HG02970 (cell line): ENCODE results near the gene TNS4.

Experiments
- ATAC-seq: cut with Tn5 transposase; IDR thresholded peaks from one replicate; pipeline ENCODE4 v1.9.1; 2021; ENCODE audit warnings: mild to moderate bottlenecking, moderate library complexity, moderate number of reproducible peaks; ENCODE audit not compliant: unreplicated experiment, low FRiP score

TNS4 gene

GRCh38 chr17:40496634-40497420 is 4.6 kb downstream of the TNS4 start:
- ATAC-seq = no peak

- ATAC-seq = no peak
Measured at GRCh38 chr17:40496170-40496569, 5.3 kb downstream of the TNS4 start.

DNA sequence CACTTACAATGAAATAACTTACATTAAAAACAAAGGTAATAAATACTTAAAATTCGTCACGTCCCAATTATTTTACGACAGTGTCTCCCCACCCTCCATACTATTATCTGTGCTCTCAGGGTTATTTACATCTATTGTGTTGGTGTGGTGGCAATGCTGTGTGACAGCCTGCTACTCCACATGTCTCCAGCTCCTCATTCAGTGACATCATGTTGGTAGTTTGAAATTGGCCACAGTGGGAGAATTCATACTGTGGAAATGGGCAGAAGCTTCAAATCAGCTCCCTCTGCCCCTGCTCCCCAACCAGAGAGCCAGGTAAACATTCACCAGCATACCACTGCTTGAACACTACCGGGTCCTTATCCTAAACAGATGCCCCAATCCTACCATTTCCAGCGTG is 6.3 kb downstream of the TNS4 start:
- ATAC-seq = no peak

DNA sequence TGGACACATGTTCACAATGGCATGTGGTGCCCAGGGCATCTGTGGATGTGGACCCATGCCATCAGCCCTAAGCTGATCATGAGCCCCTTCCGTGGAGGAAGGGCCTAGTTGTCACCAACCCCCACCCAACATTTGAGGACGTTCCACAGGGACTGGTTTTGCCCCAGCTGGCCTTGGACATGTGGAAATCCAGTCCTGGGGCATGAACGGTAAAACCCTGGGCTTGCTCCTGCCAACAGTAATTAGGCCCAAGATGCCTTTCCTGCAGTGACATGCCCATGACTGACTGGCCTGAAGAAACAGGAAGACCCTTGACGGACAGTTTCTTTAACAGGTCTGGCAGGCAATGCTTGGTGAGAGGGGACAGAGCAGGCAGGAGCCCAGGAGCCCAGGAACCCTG is 7.7 kb downstream of the TNS4 start:
- ATAC-seq = no peak

DNA sequence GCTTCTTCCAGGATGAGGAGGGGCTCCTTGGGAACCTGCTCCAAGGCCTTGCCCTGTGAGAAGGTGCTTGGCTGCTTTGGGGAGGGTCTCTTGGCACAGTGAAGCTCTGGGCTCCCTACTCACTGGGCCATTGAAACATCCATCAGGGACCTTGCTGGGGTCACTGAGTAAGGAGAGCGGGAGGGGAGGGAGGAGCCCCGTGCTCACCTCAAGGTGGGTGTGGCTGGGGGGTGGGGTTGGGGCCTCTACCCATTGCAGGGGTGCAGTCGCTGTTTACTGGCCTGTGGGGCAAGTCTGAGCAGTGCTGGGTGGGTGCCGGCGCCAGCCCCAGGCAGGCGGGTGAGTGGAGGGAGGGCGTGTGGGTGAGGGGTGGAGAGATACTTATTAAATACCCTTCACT is 9.9 kb downstream of the TNS4 start:
- no peak for ATAC-seq

- ATAC-seq = no peak
Measured at GRCh38 chr17:40490982-40491381, 10.4 kb downstream of the TNS4 start.

DNA sequence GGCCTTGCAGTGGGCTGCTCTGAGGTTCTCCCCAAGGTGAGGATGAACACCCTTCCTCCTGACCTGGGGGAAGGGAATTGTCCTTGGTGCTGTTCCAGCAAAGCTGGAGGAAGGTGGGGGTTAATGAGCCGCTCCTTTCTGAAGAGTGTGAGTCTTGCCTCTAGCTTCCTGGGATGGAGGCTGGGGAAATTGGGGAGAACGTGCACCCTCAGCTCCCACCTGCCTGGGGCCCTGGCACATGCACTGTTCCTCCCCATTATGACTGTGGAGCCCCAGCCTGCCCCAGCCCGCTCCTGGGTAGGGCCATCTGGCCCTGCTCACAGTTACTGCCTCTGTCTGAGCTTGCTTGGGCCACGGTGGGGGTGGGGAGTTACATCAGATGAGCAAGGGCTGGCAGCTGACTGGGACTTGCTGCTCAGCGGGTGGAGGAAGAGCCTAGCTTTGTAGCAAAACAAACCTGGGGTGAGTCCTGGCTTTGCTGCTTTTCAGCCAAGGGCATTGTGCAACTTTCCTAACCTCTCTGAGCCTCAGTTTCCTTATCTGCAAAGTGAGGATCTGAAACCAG is 11.1 kb downstream of the TNS4 start:
- no peak for ATAC-seq

- no peak for ATAC-seq
Measured at GRCh38 chr17:40487371-40488020, 13.9 kb downstream of the TNS4 start.

GRCh38 chr17:40486522-40487370 is 14.7 kb downstream of the TNS4 start:
- ATAC-seq = no peak

- ATAC-seq = no peak
Measured at GRCh38 chr17:40485851-40486521, 15.4 kb downstream of the TNS4 start.

DNA sequence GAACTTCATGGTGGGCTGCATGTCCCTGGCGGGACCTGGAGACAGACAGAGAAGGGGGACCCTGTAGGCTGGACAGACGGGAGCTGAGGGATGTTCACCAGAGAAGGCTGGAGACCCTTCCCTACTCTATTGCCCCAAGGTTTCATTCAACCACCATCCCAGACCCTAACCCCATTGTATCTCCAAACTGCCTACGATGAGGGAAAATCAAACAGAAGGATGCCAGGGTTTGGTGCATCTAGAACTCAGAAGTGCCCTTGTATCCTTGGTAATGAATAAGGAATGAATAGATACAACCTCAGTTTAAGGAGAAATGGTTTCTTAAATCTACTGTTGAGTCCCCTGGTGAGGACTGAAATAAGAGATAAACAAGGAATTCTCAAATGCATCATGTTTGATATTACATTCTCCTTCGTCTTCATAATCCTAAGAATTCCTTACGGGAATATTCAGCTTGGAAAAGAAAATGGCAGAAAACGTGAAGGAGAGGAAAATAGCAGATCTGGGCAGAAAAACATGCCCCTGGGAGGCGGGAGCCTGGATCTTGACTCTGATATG is 16.4 kb downstream of the TNS4 start:
- ATAC-seq = no peak

DNA sequence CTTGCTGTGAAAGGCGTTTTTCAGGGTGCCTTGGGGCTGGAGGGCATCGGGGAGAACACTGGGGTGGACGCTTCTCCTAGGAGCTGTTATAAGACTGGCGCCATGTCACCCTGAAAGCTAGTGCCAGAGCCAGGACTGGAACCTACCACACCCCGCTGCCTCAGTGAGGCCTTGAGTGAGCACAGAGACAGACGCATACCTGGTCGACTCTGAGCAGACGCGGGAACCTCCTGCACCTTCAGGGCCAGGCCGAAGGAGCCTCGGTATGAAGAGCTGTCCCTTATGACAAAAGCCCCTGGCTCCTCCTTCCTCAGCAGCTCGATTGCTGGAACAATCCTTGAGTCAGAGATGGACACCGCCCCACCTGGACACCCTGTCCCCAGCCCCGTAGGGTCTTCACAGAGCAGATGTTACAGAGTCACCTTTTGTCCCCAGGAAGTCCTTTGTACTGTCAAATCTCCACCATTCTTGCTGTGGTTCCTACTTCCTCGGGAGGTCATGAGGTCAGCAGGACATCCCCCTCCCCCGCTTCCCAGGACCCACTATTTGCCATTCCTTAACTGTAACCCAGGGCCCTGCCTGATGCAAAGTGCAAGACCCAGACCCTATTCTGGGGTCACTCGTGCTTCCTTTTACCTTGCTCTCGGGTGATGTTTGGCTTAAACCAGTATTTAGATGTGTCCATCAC is 17.0 kb downstream of the TNS4 start:
- no peak for ATAC-seq

DNA sequence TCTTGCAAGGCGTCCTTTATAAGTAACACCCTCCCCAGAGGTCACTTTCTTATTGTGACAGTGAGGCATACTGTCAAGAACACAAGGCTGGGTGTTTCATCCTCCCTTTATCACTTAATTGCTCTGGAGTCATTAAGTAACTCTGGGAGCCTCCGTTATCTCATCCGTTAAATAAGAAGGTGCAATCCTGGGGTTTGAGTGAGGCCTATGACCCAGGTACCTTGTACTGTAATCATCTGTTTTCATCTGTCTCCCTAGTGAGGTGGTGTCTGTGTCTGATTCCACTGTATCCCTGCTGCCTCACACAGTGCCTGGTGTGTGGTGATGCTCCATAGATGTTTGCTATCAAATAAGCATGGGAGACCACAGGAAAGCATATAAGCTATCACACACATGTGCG is 17.7 kb downstream of the TNS4 start:
- ATAC-seq = no peak

- no peak for ATAC-seq
Measured at GRCh38 chr17:40482722-40483121, 18.7 kb downstream of the TNS4 start.

DNA sequence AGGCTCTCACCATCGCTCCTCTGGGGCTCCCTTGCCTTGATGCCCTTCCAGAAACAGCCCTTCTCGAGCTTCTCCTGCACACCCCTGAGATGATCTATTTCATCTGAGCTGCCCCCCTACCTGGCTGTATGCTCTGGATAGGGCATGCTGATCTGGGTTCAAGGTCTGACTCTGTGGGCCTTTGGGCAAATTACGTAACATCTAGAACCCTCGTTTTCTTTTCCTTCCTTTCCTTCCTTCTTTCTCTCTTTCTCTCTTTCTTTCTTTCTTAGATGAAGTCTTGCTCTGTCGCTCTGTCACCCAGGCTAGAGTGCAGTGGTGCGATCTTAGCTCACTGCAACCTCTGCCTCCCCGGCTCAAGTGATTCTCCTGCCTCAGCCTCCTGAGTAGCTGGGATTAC is 20.3 kb downstream of the TNS4 start:
- no peak for ATAC-seq

DNA sequence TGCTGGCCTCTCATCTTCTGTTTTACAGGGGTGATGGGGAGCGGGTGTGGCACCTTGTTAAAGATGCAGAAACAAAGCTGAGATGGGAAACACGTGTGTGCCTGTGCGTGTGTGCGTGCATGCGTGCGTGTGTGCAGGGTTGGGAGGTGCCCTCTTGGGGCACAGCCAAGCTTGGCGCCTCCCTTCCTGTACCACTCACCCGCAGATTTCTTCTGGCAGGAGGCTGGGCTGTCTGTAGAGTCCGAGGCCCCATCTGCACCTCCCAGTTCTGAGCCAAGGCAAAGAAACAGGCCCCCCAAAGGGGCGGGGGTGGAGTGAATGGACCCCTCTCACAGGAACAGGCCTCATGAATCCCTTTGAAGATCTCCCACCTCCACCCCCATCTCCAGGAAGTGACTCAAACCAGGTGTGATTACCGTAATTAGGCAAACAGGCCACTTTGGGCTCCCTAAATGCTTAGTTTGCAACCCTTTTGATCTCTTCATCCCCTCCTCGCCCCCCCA is 20.9 kb downstream of the TNS4 start:
- no peak for ATAC-seq

- no peak for ATAC-seq
Measured at GRCh38 chr17:40479754-40480480, 21.5 kb downstream of the TNS4 start.

- no peak for ATAC-seq
Measured at GRCh38 chr17:40478486-40478885, 22.9 kb downstream of the TNS4 start.

GRCh38 chr17:40477796-40478195 is 23.6 kb downstream of the TNS4 start:
- ATAC-seq = no peak
